ENCODE measurements around the gene TGFB1I1.

DNA sequence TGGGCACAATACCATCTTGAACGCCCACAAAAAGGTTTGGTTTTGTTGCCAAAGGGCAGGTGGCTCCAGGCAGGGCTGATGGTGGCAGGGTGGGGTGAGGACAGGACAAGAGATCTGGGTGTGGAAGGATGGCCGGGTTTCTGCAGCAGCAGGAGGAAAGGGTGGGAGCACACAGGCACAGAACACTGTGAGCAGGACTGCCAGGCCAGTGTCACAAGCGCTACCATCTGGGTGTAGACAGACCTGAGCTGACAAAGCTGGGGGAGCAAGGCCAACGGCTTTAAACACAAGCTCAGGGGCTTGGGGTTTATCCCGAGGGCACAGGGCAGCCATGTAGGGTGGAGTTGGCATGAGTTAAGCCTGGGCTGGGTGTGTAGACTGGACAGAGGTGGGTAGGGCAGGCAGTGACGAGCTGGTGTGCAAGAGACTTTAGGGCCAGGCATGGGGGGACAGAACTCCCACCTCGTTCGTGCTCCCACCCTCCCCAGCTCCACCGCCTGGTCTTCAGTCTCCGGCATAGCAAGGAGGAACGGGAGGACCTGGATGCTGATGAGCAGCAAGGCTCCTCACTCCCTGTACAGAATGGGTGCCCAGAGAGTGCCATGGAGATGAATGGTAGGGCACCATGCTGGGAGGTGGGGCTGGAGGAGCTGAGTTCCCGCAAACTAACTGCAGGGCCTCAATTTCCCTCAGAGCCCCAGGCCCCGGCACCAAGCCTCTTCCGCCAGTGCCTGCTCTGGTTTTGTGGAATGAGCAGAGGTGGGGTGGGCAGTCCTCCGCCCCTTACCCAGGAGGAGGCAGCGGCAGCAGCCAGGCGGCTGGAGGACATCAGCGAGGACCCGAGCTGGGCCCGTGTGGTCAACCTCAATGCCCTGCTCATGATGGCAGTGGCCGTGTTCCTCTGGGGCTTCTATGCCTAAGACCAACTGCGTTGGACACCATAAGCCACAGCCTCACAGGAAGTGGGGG lies 17.9 kb downstream of the TGFB1I1 start:
- TF ChIP-seq, protein P1, sequence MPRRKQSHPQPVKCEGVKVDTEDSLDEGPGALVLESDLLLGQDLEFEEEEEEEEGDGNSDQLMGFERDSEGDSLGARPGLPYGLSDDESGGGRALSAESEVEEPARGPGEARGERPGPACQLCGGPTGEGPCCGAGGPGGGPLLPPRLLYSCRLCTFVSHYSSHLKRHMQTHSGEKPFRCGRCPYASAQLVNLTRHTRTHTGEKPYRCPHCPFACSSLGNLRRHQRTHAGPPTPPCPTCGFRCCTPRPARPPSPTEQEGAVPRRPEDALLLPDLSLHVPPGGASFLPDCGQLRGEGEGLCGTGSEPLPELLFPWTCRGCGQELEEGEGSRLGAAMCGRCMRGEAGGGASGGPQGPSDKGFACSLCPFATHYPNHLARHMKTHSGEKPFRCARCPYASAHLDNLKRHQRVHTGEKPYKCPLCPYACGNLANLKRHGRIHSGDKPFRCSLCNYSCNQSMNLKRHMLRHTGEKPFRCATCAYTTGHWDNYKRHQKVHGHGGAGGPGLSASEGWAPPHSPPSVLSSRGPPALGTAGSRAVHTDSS (CRISPR knock-in tag; conservative IDR thresholded peaks at IDR 0.05): no peak
- TF ChIP-seq, protein P2, sequence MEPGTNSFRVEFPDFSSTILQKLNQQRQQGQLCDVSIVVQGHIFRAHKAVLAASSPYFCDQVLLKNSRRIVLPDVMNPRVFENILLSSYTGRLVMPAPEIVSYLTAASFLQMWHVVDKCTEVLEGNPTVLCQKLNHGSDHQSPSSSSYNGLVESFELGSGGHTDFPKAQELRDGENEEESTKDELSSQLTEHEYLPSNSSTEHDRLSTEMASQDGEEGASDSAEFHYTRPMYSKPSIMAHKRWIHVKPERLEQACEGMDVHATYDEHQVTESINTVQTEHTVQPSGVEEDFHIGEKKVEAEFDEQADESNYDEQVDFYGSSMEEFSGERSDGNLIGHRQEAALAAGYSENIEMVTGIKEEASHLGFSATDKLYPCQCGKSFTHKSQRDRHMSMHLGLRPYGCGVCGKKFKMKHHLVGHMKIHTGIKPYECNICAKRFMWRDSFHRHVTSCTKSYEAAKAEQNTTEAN (CRISPR knock-in tag; conservative IDR thresholded peaks at IDR 0.05): no peak
- TF ChIP-seq, protein P3, sequence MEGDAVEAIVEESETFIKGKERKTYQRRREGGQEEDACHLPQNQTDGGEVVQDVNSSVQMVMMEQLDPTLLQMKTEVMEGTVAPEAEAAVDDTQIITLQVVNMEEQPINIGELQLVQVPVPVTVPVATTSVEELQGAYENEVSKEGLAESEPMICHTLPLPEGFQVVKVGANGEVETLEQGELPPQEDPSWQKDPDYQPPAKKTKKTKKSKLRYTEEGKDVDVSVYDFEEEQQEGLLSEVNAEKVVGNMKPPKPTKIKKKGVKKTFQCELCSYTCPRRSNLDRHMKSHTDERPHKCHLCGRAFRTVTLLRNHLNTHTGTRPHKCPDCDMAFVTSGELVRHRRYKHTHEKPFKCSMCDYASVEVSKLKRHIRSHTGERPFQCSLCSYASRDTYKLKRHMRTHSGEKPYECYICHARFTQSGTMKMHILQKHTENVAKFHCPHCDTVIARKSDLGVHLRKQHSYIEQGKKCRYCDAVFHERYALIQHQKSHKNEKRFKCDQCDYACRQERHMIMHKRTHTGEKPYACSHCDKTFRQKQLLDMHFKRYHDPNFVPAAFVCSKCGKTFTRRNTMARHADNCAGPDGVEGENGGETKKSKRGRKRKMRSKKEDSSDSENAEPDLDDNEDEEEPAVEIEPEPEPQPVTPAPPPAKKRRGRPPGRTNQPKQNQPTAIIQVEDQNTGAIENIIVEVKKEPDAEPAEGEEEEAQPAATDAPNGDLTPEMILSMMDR (CRISPR knock-in tag; IDR thresholded peaks at IDR 0.05): no peak
- no peak for TF ChIP-seq ZSCAN9 (CRISPR knock-in tag; IDR thresholded peaks at IDR 0.05; ENCODE audit: borderline replicate concordance)
